ENCODE measurements around the gene CDC25A. TPM values are rescaled to one million over a fixed set of nuclear protein-coding genes. Genes with fewer than 3 reads are reported as not detected.
"Not testable (repeated sequence)": the region's sequence is repeated elsewhere in the genome, so short reads cannot be mapped to it uniquely, and the experiment has no call there.

CDC25A gene
- 10.3 and 12.6 TPM in 2 replicates for total RNA-seq (2014; rRNA removed; shearing (Covaris generic))
- 25.8 and 35.3 TPM in 2 replicates for polyA plus RNA-seq (2014; cell fraction: nucleus; rRNA removed)

- peak; percentile 98 for DNase-seq (ENCODE audit: extremely low read depth, low read depth)
Measured at GRCh38 chr3:48188266-48189201, at the start of gene CDC25A. Gene CDC25A, minus strand, starts transcription at chr3:48188417. Its CDS starts 470 bp downstream, at chr3:48187947.

DNA sequence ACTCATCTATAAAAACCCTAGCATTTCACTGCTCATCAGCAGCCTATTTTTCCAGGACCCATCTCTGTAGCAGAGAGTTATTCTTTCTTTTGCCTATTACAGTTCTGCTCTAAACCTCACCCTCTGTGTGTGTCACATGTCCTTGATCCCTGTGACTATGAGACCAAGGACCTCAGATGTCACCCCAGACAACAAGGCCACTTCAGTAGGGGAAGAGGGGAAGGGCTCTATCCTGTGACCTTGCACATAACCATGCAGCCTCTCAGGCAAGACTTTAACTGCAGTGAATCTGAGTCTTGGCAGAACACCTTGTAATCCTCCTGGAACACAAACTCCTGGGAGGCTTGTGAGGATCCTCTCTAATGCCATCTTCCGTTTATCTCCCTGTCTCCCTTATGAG, 48.3 kb upstream of the CDC25A start:
- DNase-seq (ENCODE audit: extremely low read depth, low read depth) = no peak

GRCh38 chr3:48233542-48233941, 45.3 kb upstream of the CDC25A start:
- no peak for DNase-seq (ENCODE audit: extremely low read depth, low read depth)

DNA sequence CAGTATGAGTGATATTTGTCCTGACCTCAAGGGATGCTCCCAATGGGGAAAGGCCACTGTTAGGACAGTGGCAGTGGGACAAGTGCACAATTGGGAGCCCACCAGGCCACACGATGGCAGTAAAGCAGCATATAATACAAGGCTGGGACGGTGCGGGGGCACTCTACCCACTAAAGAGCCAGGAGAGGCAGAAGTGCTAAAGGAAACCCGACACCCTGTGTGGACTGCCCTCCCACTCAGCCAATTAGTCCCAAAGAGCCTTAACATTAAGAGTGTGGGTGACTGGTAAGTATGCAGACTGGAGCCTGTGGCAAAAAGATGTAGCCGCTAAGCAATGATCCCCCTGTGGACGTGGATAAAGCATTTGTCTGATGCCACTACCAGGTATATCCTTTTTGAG, 44.5 kb upstream of the CDC25A start:
- DNase-seq (ENCODE audit: extremely low read depth, low read depth) = peak; percentile 64

GRCh38 chr3:48232232-48232631, 44.0 kb upstream of the CDC25A start:
- no peak for DNase-seq (ENCODE audit: extremely low read depth, low read depth)

DNA sequence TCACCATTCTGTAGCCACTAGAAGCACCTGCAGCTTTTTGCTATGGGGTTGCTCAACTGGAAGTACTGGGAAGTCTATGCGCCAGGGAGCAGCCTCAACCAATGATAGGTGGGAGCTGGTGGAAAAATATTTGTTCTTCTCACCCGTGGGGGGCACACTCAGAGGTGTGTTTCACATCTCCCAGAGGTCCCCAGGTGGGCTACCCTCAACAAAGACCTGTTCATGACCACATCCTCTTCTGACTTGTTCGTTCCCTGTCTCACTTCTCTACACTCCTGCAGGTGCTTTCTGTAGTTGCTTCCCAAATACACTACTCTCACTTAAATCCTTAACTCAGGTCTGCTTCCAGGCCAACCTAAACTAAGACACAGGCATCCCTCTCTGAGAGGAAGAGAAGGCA, 38.7 kb upstream of the CDC25A start:
- no peak for DNase-seq (ENCODE audit: extremely low read depth, low read depth)

GRCh38 chr3:48225587-48225986, 37.4 kb upstream of the CDC25A start:
- no peak for DNase-seq (ENCODE audit: extremely low read depth, low read depth)

DNA sequence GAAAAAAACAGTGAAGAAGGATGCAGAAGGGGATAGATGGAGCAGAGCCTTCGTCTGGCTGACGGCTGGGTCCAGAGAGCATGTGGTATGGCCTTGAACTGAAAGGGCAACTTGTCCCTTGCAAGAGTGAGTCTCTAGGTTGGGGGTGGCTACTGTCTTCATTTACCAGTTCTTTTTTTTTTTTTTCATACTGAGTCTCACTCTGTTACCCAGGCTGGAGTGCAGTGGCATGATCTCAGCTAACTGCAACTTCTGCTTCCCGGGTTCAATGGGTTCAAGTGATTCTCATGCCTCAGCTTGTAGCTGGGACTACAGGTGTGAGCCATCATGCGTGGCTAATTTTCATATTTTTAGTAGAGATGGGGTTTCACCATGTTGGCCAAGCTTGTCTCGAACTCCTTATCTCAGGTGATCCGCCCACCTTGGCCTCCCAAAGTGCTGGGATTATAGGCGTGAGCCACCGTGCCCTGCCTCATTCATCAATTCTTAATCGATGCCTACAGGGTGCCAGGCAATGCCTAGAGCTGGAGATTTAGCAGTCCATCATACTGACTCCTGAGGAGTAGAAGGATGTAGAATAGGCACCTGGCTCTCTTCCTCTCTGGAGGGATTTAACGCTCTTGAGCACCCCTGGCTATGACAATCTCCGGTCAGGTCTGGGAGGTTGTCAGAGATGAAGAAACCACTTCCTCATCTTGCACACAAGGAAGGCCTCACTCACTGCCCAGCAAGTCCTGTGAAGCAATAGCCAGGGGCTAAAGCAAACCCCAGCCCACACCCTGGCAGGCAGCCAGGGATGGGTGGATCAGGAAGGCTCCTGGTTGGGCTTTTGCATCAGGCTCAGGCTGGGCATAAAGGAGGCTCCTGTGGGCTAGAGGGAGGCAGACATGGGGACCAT, 34.6 kb upstream of the CDC25A start, which contains the start of gene CAMP:
Gene CAMP, plus strand, starts transcription at position 880 of the 898 bp plus-strand sequence. Its CDS starts 17 bp downstream, at position 897.
- no peak for DNase-seq (ENCODE audit: extremely low read depth, low read depth)

GRCh38 chr3:48220746-48221145, 32.5 kb upstream of the CDC25A start:
- no peak for DNase-seq (ENCODE audit: extremely low read depth, low read depth)

DNA sequence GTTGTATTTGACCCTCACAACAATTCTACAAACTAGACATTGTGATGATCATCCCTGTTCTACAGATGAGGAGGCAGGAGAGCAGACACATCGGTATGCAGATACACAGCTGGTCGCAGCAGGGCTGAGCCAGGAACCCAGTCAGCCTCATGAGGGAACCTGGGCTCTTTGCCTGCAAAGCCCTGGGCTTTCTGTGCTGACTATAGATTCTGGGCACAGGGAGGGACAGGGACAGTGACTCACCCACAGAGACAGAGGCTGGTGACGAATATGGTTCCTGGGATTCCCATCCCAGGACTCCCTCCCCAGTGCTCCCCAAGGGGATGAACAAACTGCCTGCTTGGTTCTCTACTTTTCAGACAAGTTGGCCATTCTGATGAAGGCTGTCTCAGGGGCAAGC, 31.3 kb upstream of the CDC25A start:
- DNase-seq (ENCODE audit: extremely low read depth, low read depth) = no peak

- no peak for DNase-seq (ENCODE audit: extremely low read depth, low read depth)
Measured at GRCh38 chr3:48218537-48218936, 30.3 kb upstream of the CDC25A start.

- no peak for DNase-seq (ENCODE audit: extremely low read depth, low read depth)
Measured at GRCh38 chr3:48217449-48217848, 29.2 kb upstream of the CDC25A start.

GRCh38 chr3:48215876-48216275, 27.7 kb upstream of the CDC25A start:
- DNase-seq (ENCODE audit: extremely low read depth, low read depth) = no peak

DNA sequence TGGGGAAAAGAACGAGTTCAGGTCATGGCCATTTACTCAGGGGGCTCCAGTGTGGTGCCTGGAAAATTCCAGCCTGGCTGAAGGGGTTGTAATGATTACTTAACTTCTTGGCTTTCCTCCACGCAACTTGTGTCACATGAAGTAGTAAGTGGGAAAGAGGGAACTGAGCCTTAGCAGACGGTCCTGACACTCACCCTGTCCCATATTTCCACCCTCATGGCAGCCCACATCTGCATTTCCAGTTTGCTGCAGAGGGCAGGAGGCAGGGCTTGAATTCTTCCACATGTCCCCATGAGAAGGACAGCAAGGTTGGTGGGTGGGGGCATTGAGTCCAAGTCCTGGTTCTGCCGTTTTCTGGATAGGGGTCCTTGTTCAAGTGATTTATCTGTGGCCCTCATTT, 27.2 kb upstream of the CDC25A start:
- DNase-seq (ENCODE audit: extremely low read depth, low read depth) = no peak

DNA sequence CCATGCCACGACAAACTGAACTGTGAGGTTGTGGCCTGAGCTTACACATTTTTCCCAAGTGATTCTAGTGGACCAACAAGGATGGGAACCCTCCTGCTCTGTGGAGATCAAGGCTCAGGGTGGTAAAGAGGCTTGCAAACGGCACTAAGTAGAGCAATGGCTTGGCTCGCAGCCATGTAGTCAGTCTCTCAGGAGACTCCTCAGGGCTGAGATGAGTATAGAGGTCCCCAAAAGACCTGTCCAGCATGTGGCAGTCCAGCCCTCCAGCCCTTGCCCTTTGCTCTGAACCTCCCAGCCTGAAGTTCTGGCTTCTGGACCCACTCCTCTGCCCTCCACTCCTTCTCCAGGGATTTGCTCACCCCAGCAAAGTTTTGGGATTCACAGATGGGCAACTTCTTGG, 26.8 kb upstream of the CDC25A start:
- DNase-seq (ENCODE audit: extremely low read depth, low read depth) = no peak

DNA sequence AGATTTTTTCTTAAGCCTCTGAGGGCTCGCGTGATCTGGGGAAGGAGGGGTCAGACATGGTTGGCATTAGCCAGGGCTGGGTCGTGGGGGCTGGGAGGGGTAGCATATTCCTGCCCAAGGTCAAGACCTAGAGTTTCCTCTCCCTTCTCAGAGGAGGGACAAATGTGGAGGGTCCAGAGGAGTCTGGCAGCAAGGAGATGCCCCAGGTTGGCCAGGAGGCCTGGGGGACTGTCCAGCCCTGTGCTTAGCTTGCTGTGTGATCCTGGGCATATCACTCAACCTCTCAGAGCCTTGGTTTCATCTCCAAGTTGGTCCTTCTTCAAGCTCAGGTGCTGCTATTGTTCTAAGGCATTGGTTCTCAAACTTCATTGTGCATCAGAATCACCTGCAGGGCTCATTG, 26.0 kb upstream of the CDC25A start:
- no peak for DNase-seq (ENCODE audit: extremely low read depth, low read depth)

- DNase-seq (ENCODE audit: extremely low read depth, low read depth) = not testable (repeated sequence)
Measured at GRCh38 chr3:48211776-48212175, 23.6 kb upstream of the CDC25A start.

DNA sequence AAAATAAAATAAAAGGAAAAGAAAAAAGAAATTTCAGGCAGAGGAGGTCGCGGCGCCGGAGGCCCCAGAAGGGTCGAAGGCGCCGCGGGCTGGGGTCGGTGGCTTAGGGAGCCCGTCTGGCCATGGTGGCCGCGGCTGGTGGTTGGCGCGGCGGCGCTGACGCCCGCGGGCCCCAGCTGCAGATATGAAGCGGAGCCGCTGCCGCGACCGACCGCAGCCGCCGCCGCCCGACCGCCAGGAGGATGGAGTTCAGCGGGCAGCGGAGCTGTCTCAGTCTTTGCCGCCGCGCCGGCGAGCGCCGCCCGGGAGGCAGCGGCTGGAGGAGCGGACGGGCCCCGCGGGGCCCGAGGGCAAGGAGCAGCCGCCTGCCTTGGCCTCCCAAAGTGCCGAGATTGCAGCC, 22.3 kb upstream of the CDC25A start:
- DNase-seq (ENCODE audit: extremely low read depth, low read depth) = not testable (repeated sequence)

GRCh38 chr3:48209445-48209844, 21.2 kb upstream of the CDC25A start:
- no peak for DNase-seq (ENCODE audit: extremely low read depth, low read depth)

DNA sequence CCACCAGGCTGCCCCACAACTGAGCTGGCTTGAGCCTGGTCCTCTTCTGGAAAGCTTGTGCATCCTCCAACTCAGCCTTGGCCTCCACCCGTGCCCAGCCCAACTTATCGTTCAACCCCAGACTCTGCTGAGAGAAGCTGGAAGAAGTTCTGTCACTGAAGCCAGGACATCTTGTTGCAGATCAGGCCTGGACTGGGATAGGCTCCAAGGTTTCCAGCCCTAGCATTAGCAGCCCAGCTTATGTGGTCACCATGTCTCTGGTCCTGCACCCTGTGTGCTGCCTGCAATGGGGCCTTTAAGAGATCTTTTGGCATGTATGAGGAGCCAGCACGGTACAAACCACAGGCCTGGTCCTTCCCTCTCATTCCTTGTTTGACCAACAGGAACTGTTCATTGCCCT, 19.9 kb upstream of the CDC25A start:
- DNase-seq (ENCODE audit: extremely low read depth, low read depth) = no peak

- DNase-seq (ENCODE audit: extremely low read depth, low read depth) = no peak
Measured at GRCh38 chr3:48202632-48203031, 14.4 kb upstream of the CDC25A start.
